C4-2B (cell line): Measurements from ENCODE around the gene RAB31.

Experiments used
- H3K27ac ChIP-seq: fragments of 450-650 bp; 2 replicates; pipeline ENCODE4 v1.5.1; 2017
- CTCF ChIP-seq: fragments of 450-650 bp; conservative IDR thresholded peaks from 2 replicates; pipeline ENCODE4 v1.5.1; 2017; ENCODE audit warnings: mild to moderate bottlenecking
- ZFX ChIP-seq: fragments of 450-650 bp; IDR thresholded peaks from 2 replicates; pipeline ENCODE4 v1.6.1; 2017

Gene RAB31

GRCh38 chr18:9708057-9708433, at the start of gene RAB31:
RAB31 (plus strand) TSS chr18:9708301; CDS start chr18:9708406, 105 bp downstream.
- TF ChIP-seq ZFX = no peak
- no peak for TF ChIP-seq CTCF
- H3K27ac ChIP-seq = peak within 1 kb of the TSS; percentile 26; the same call in 1 of the 2 replicates

- TF ChIP-seq CTCF = no peak
- no peak for TF ChIP-seq ZFX
- no peak overlapping the region for H3K27ac ChIP-seq
These were observed 48.4 kb upstream of the RAB31 start for GRCh38 chr18:9659499-9660375.

GRCh38 chr18:9661564-9661963, 46.5 kb upstream of the RAB31 start:
- H3K27ac ChIP-seq = no peak overlapping the region
- no peak for TF ChIP-seq CTCF
- no peak for TF ChIP-seq ZFX

- no peak overlapping the region for H3K27ac ChIP-seq
- TF ChIP-seq ZFX (no peak), CTCF (no peak)
These were observed 44.7 kb upstream of the RAB31 start for GRCh38 chr18:9663377-9663776.

GRCh38 chr18:9665314-9665713, 42.8 kb upstream of the RAB31 start:
- TF ChIP-seq ZFX = no peak
- TF ChIP-seq CTCF = no peak
- H3K27ac ChIP-seq = no peak overlapping the region

GRCh38 chr18:9666548-9666947, 41.6 kb upstream of the RAB31 start:
- no peak overlapping the region for H3K27ac ChIP-seq
- no peak for TF ChIP-seq ZFX
- no peak for TF ChIP-seq CTCF

- H3K27ac ChIP-seq = no peak overlapping the region
- TF ChIP-seq ZFX (no peak), CTCF (no peak)
These were observed 39.1 kb upstream of the RAB31 start for GRCh38 chr18:9669016-9669415.
